ENCODE data around the gene GPALPP1.

The GPALPP1 gene

GRCh38 chr13:45034342-45034741, 45.0 kb downstream of the GPALPP1 start:
- Mint-ChIP-seq H3K4me1 (ENCODE audit: low read depth) (no peaks in the 10 kb centered on the region), H3K36me3 (ENCODE audit: low read depth) (peaks cover 5% of the 10 kb centered on the region), H3K27ac (no peak overlapping the region), H3K27me3 (ENCODE audit: low read depth) (no peaks in the 10 kb centered on the region), H3K9me3 (no peaks in the 10 kb centered on the region), H3K4me3 (no peak overlapping the region)

DNA sequence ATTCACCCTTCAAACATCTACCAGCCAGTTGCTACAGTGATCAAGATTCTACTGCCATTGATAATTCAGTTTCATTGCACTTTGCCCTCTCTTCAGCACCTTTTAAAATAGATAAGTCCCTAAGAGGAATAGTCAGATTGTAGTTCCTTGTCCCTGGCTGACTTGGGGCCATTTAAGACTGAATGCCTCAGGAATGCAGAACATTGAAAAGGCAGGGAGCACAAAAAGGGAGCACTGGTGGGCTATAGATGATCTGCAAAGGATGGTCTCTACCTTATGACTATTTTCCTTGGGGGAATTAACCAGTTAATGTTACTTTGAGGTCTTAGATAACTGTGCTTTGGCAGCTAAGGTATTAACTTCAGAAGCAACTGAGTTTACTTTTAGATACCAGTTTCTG, 46.9 kb downstream of the GPALPP1 start:
- Mint-ChIP-seq H3K9me3 (no peaks in the 10 kb centered on the region), H3K4me1 (ENCODE audit: low read depth) (no peaks in the 10 kb centered on the region), H3K27me3 (ENCODE audit: low read depth) (no peaks in the 10 kb centered on the region), H3K27ac (no peak overlapping the region), H3K36me3 (ENCODE audit: low read depth) (peaks cover 2% of the 10 kb centered on the region), H3K4me3 (no peak overlapping the region)

- H3K27me3 Mint-ChIP-seq (ENCODE audit: low read depth) = peaks cover 6% of the 10 kb centered on the region
- H3K36me3 Mint-ChIP-seq (ENCODE audit: low read depth) = no peaks in the 10 kb centered on the region
- H3K9me3 Mint-ChIP-seq = no peaks in the 10 kb centered on the region
- H3K4me1 Mint-ChIP-seq (ENCODE audit: low read depth) = no peaks in the 10 kb centered on the region
- no peak overlapping the region for H3K4me3 Mint-ChIP-seq
- H3K27ac Mint-ChIP-seq = no peak overlapping the region
Observed at GRCh38 chr13:45040173-45040572, 50.8 kb downstream of the GPALPP1 start.

DNA sequence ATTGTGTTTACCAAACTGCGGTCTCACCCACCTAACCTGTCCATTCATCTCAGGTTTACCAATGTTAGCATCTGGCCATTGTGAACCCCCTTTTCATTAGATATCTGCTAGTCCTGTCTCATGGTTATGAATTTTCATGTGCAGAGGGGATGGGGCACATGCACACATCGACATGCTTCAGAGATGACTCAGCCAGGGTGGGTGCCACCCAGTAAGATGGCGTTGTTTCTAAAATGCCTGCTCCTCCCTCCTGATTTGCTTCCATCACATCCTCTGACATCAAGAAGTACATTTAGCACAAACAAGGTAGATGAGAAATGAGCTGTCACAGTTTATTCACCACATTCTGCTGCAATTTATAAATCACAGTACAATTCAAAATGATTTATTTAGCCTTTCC, 51.3 kb downstream of the GPALPP1 start:
- Mint-ChIP-seq H3K27ac (no peak overlapping the region), H3K27me3 (ENCODE audit: low read depth) (peaks cover 6% of the 10 kb centered on the region), H3K4me1 (ENCODE audit: low read depth) (no peaks in the 10 kb centered on the region), H3K9me3 (no peaks in the 10 kb centered on the region), H3K36me3 (ENCODE audit: low read depth) (no peaks in the 10 kb centered on the region), H3K4me3 (no peak overlapping the region)

- Mint-ChIP-seq H3K27me3 (ENCODE audit: low read depth) (peaks cover 19% of the 10 kb centered on the region), H3K9me3 (no peaks in the 10 kb centered on the region), H3K27ac (no peak overlapping the region), H3K4me1 (ENCODE audit: low read depth) (peaks cover 4% of the 10 kb centered on the region), H3K4me3 (no peak overlapping the region), H3K36me3 (ENCODE audit: low read depth) (no peaks in the 10 kb centered on the region)
Observed at GRCh38 chr13:45042539-45042938, 53.2 kb downstream of the GPALPP1 start.

DNA sequence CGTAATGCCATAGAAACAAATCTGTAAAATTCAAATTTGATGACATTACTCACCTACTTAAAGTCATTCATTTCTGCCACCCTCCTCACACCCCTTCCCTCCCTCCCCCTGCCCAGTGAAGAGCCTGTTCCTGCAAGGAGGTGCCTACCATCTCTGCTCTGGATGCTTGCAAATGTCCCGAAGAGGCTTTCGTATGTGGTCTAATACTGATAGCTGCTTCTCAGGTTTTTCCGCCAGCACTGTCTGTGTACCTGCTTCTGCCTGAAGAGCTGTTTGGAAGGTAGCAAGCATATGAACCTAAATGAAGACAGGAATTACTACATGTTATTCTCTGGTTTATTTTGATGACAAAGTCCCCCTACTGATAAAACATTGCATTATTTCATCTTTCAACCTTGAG, 57.1 kb downstream of the GPALPP1 start:
- no peaks in the 10 kb centered on the region for H3K9me3 Mint-ChIP-seq
- H3K27me3 Mint-ChIP-seq (ENCODE audit: low read depth) = peaks cover 38% of the 10 kb centered on the region
- peak overlapping the region; percentile 80 for H3K4me3 Mint-ChIP-seq
- H3K27ac Mint-ChIP-seq = no peak overlapping the region
- no peaks in the 10 kb centered on the region for H3K36me3 Mint-ChIP-seq (ENCODE audit: low read depth)
- H3K4me1 Mint-ChIP-seq (ENCODE audit: low read depth) = peaks cover 13% of the 10 kb centered on the region

DNA sequence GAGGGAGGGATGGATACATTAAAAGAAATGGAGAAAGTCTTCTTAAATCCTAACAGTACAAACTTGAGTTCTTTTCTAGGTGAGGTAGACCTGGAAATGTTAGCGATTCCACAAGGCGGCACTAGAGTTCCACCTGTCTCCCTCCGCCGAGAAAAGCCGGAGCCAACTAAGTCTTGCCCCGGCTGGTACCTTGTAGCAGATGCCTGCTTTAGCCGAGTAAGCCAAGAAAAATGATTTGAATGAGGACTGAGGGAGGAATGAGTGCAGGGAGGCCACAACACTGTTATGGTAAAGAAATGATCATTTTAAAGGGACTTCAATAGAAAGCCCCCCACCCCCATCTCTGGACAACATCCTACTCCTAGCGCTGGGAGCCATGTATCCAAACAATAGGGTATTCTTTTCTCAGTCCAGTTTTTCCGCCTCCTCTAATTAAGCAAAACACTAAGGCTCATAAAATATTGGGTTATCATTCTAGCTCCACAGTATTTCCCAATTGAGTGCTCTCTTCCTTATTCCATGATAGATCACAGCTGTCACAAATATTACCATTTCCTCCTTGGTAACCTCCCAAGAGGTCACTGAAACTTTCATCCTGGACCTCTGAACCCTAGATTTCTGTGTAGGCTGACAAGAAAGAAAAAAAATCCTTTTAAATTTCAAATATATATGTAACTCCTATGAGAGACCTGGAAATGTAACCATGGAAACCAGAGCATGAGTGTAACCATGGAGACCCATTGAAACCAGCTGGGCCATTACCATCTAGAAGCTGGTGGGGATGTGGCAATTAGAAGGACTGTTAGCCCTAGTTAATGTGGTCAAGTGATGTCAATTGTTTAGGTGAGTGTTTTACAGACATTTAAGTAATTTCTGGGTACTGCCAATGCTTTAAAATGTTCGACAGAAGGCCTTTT, 58.3 kb downstream of the GPALPP1 start:
- Mint-ChIP-seq H3K27me3 (ENCODE audit: low read depth) (peaks cover 40% of the 10 kb centered on the region), H3K27ac (no peak overlapping the region), H3K36me3 (ENCODE audit: low read depth) (no peaks in the 10 kb centered on the region), H3K4me3 (peak overlapping the region; percentile 80), H3K4me1 (ENCODE audit: low read depth) (peaks cover 13% of the 10 kb centered on the region), H3K9me3 (no peaks in the 10 kb centered on the region)

GRCh38 chr13:45048890-45049407, 59.6 kb downstream of the GPALPP1 start:
- Mint-ChIP-seq H3K4me1 (ENCODE audit: low read depth) (peaks cover 13% of the 10 kb centered on the region), H3K9me3 (no peaks in the 10 kb centered on the region), H3K27ac (no peak overlapping the region), H3K36me3 (ENCODE audit: low read depth) (no peaks in the 10 kb centered on the region), H3K27me3 (ENCODE audit: low read depth) (peaks cover 39% of the 10 kb centered on the region), H3K4me3 (no peak overlapping the region)

DNA sequence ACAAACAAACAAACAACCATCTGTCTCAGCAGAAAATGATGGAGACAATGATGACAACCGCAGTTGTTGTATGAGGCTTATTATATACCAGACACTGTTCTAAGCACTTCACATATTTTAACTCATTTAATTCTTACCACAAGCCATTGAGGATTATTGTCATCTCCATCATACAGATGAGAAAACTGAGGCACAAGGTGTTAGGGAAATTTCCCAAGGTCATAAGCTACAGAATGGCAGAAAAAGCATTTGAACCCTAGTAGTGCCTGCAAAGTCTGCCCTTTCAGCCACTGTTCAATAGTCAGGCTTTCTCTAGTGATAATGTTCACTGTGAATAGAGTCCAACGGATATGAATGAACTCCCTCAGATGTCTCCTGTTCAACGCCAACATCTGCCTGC, 60.1 kb downstream of the GPALPP1 start:
- no peak overlapping the region for H3K27ac Mint-ChIP-seq
- H3K36me3 Mint-ChIP-seq (ENCODE audit: low read depth) = no peaks in the 10 kb centered on the region
- peaks cover 13% of the 10 kb centered on the region for H3K4me1 Mint-ChIP-seq (ENCODE audit: low read depth)
- peaks cover 41% of the 10 kb centered on the region for H3K27me3 Mint-ChIP-seq (ENCODE audit: low read depth)
- H3K4me3 Mint-ChIP-seq = no peak overlapping the region
- H3K9me3 Mint-ChIP-seq = no peaks in the 10 kb centered on the region

DNA sequence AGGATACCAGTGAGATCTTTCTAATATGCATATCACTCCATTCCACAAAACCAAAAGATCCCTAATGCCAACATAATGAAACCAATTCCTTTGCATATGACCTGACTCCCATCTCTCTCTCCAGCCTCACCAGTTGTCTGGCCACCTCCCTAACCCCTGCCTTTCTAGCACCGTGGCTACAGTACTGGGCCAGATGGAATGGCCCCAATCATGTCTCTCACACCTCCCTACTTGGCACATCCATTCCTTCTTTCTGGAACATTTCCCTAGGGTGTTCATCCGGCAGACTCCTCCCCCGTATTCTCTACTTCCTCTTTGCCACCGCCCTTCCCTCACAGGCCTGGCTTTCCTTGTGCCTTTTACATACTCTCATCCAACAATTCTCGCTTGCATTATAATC, 62.0 kb downstream of the GPALPP1 start:
- peaks cover 23% of the 10 kb centered on the region for H3K4me1 Mint-ChIP-seq (ENCODE audit: low read depth)
- H3K36me3 Mint-ChIP-seq (ENCODE audit: low read depth) = no peaks in the 10 kb centered on the region
- peaks cover 37% of the 10 kb centered on the region for H3K27me3 Mint-ChIP-seq (ENCODE audit: low read depth)
- H3K4me3 Mint-ChIP-seq = no peak overlapping the region
- no peaks in the 10 kb centered on the region for H3K9me3 Mint-ChIP-seq
- H3K27ac Mint-ChIP-seq = no peak overlapping the region

GRCh38 chr13:45055198-45055901, 66.0 kb downstream of the GPALPP1 start:
- Mint-ChIP-seq H3K9me3 (no peaks in the 10 kb centered on the region), H3K27me3 (ENCODE audit: low read depth) (peaks cover 32% of the 10 kb centered on the region), H3K36me3 (ENCODE audit: low read depth) (no peaks in the 10 kb centered on the region), H3K4me1 (ENCODE audit: low read depth) (peaks cover 10% of the 10 kb centered on the region), H3K4me3 (no peak overlapping the region), H3K27ac (no peak overlapping the region)

GRCh38 chr13:45055902-45056648, 66.7 kb downstream of the GPALPP1 start:
- Mint-ChIP-seq H3K9me3 (no peaks in the 10 kb centered on the region), H3K27ac (no peak overlapping the region), H3K27me3 (ENCODE audit: low read depth) (peaks cover 26% of the 10 kb centered on the region), H3K4me3 (no peak overlapping the region), H3K4me1 (ENCODE audit: low read depth) (peaks cover 10% of the 10 kb centered on the region), H3K36me3 (ENCODE audit: low read depth) (no peaks in the 10 kb centered on the region)

DNA sequence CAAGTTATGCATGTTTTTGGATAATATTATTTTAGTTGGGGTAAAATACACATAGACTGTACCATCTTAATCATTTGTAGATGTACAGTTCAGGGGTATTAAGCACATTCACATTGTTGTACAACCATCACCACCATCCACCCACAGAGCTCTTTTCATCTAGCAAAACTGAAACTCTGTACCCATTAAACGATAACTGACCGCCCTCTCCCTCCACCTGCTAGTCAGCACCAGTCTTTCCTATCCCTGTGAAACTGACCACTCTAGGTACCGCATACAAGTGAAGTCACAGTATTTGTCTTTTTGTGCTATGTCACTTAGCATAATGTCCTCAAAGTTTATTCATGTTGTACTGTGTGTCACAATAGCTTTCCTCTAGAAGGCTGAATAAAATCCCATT, 70.7 kb downstream of the GPALPP1 start:
- no peak overlapping the region for H3K27ac Mint-ChIP-seq
- peaks cover 10% of the 10 kb centered on the region for H3K4me1 Mint-ChIP-seq (ENCODE audit: low read depth)
- H3K4me3 Mint-ChIP-seq = no peak overlapping the region
- H3K9me3 Mint-ChIP-seq = no peaks in the 10 kb centered on the region
- no peaks in the 10 kb centered on the region for H3K36me3 Mint-ChIP-seq (ENCODE audit: low read depth)
- peaks cover 21% of the 10 kb centered on the region for H3K27me3 Mint-ChIP-seq (ENCODE audit: low read depth)

GRCh38 chr13:45063261-45063860, 74.0 kb downstream of the GPALPP1 start:
- Mint-ChIP-seq H3K4me3 (no peak overlapping the region), H3K9me3 (no peaks in the 10 kb centered on the region), H3K36me3 (ENCODE audit: low read depth) (no peaks in the 10 kb centered on the region), H3K27me3 (ENCODE audit: low read depth) (peaks cover 37% of the 10 kb centered on the region), H3K27ac (no peak overlapping the region), H3K4me1 (ENCODE audit: low read depth) (no peaks in the 10 kb centered on the region)

All from T-helper 1 cell treated with Interleukin-12 subunit alpha and Interleukin-12 subunit beta and Interleukin-4 antibody, amounts not matched to agents 30 μg/mL and 1 μg/mL, for 36 hours (primary cell).